GM18909 (cell line): Measurements from ENCODE around the gene ZKSCAN3.

Source experiments
- ATAC-seq: cut with Tn5 transposase; IDR thresholded peaks from one replicate; pipeline ENCODE4 v1.9.1; 2021; ENCODE audit warnings: mild to moderate bottlenecking; ENCODE audit not compliant: unreplicated experiment, poor library complexity

Gene ZKSCAN3

DNA sequence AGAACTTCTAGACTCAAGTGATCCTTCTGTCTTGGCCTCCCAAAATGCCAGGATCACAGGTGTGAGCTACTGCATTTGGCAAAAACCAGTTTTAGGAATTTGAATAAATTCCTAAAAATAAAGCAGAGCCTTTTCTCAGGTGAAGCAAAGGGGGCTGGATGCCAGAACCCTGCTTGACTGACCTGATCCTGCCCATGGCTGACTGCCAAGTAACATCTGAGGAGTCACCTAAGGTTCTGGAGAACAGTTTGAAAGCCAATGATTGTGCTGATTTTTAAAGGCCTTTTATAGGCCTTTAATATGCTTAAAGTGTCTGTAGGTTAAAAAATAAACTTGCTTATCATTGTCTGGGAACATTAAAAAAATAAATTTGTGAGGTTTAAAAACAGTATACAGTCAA is 63.9 kb downstream of the ZKSCAN3 start:
- no peak for ATAC-seq
